ENCODE results near the gene PPM1K. TPM values are rescaled to one million over a fixed set of nuclear protein-coding genes. Genes with fewer than 3 reads are reported as not detected.
A peak's percentile ranks its signal among the peaks of the same experiment; 100 is the strongest.

The PPM1K gene
- total and polyA plus RNA-seq, 2 donors (not counting 3 experiments of a cell fraction or from before 2014, with no cell fraction given) = 4.0 to 8.6 TPM

DNA sequence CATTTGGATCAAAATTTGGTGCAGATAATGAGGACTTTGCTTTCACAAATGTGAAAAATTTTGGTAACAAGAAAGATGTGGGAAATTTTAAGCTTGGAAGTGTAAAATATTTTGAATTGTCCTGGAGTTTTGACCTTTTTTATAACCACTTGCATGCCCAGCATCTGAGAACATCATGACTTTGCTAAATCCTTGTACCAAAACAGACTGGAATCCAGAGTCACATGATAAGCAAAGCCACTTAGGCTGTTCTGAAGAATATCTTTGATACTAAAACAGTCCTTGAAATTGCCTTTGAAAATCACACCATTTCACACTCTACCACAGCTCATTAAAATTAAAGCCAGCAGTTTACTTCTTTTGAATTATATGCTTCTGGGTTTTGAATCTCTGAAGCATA, 2.5 kb upstream of the PPM1K start:
- no peaks in the 10 kb centered on the region for H3K27me3 ChIP-seq (ENCODE audit: control insufficient read depth in 2 of 2, insufficient read depth in 2 of 2, low read length in 2 of 2)
- no peak overlapping the region for H3K4me2 ChIP-seq (ENCODE audit: insufficient read depth, low read length)
- no peak for TF ChIP-seq FOS (IDR thresholded peaks at IDR 0.05; ENCODE audit: borderline replicate concordance, insufficient read depth, low read length)
- no peaks in the 10 kb centered on the region for H3K9me1 ChIP-seq (replicated peaks; ENCODE audit: control insufficient read depth, extremely low read depth, insufficient read depth, low read length)
- H3K9me3 ChIP-seq (replicated peaks; ENCODE audit: control insufficient read depth, insufficient read depth, low read length) = no peaks in the 10 kb centered on the region
- no peak overlapping the region for H3K27ac ChIP-seq (ENCODE audit: insufficient read depth, low read depth, low read length)
- no peak for FAIRE-seq
- ChIA-PET CTCF (interaction anchor here (1.0 to 2.0 kb wide), 4 partner anchors 12 to 228 kb away, joined by 3 to 5 read pairs (median 4); partner anchors contain the start of gene HERC6), POLR2A (no interaction called here)
- BruUV-seq (replicated peaks) = no TSS peak
- no peaks in the 10 kb centered on the region for H4K20me1 ChIP-seq (replicated peaks; ENCODE audit: control insufficient read depth, extremely low read depth, insufficient read depth, low read length)
- peaks cover 13% of the 10 kb centered on the region for H3K4me1 ChIP-seq (ENCODE audit: control insufficient read depth, extremely low read depth, insufficient read depth, low read length)
- no peaks in the 10 kb centered on the region for H3K36me3 ChIP-seq (ENCODE audit: control insufficient read depth in 2 of 2, extremely low read depth in 1 of 2, insufficient read depth in 2 of 2, low read length in 2 of 2)
- no peak overlapping the region for H2AFZ ChIP-seq (ENCODE audit: low read depth, low read length)
- H3K4me3 ChIP-seq (replicated peaks in 1 of 3; ENCODE audit: insufficient read depth in 1 of 3, low read depth in 1 of 3, low read length in 3 of 3) = no peak overlapping the region
- H3K9ac ChIP-seq (replicated peaks; ENCODE audit: extremely low read depth, insufficient read depth, low read length) = no peak overlapping the region
- no peaks in the 10 kb centered on the region for H3K79me2 ChIP-seq (ENCODE audit: control insufficient read depth, insufficient read depth, low read length)
- dilution Hi-C loops (cut with MboI; ENCODE audit: extremely low pct_ligation_motif_present, low sequenced_read_pairs) = no loop called here
- intact Hi-C loops (cut with micrococcal nuclease) = loop anchor here (10.0 kb wide), 1 partner anchor 308 kb away; the partner anchor contains the start of gene HERC3
- DNase-seq (ENCODE audit: low read depth, low spot score) = no peak

- Histone ChIP-seq H3K36me3 (ENCODE audit: control insufficient read depth in 2 of 2, extremely low read depth in 1 of 2, insufficient read depth in 2 of 2, low read length in 2 of 2) (no peaks in the 10 kb centered on the region), H3K27ac (ENCODE audit: insufficient read depth, low read depth, low read length) (peak overlapping the region; percentile 9), H3K79me2 (ENCODE audit: control insufficient read depth, insufficient read depth, low read length) (no peaks in the 10 kb centered on the region), H2AFZ (ENCODE audit: low read depth, low read length) (peak overlapping the region; percentile 63), H3K9me3 (replicated peaks; ENCODE audit: control insufficient read depth, insufficient read depth, low read length) (no peaks in the 10 kb centered on the region), H4K20me1 (replicated peaks; ENCODE audit: control insufficient read depth, extremely low read depth, insufficient read depth, low read length) (no peaks in the 10 kb centered on the region), H3K9ac (replicated peaks; ENCODE audit: extremely low read depth, insufficient read depth, low read length) (peak overlapping the region; percentile 64), H3K4me3 (replicated peaks in 1 of 3; ENCODE audit: insufficient read depth in 1 of 3, low read depth in 1 of 3, low read length in 3 of 3) (peak overlapping the region; percentile 38 to 80 (median 48)), H3K9me1 (replicated peaks; ENCODE audit: control insufficient read depth, extremely low read depth, insufficient read depth, low read length) (no peaks in the 10 kb centered on the region), H3K27me3 (ENCODE audit: control insufficient read depth in 2 of 2, insufficient read depth in 2 of 2, low read length in 2 of 2) (no peaks in the 10 kb centered on the region), H3K4me2 (ENCODE audit: insufficient read depth, low read length) (peak overlapping the region; percentile 92), H3K4me1 (ENCODE audit: control insufficient read depth, extremely low read depth, insufficient read depth, low read length) (peaks cover 13% of the 10 kb centered on the region)
- dilution Hi-C loops (cut with MboI; ENCODE audit: extremely low pct_ligation_motif_present, low sequenced_read_pairs) (no loop called here), intact Hi-C loops (cut with micrococcal nuclease) (loop anchor here (2.0 to 10.0 kb wide), 2 partner anchors 94 to 310 kb away; partner anchors contain the start of genes HERC3 and HERC6)
- no peak for DNase-seq (ENCODE audit: low read depth, low spot score)
- CTCF ChIA-PET = interaction anchor here (0.6 to 2.6 kb wide), 14 partner anchors 12 to 230 kb away, joined by 3 to 32 read pairs (median 8); partner anchors contain the start of genes HERC5 and HERC6
- no TSS peak for BruUV-seq (replicated peaks)
- POLR2A ChIA-PET = interaction anchor here (1.3 kb wide), 1 partner anchor 66 kb away, joined by 3 read pairs; no protein-coding TSS in a partner anchor
- FAIRE-seq = peak; percentile 35
- TF ChIP-seq POLR2AphosphoS5 (IDR thresholded peaks at IDR 0.05; ENCODE audit: insufficient read depth, low read depth, low read length) = no peak
- no peak for TF ChIP-seq JUN (IDR thresholded peaks at IDR 0.05; ENCODE audit: borderline replicate concordance, insufficient read depth, insufficient read length, low read depth)
- TF ChIP-seq, protein P1, sequence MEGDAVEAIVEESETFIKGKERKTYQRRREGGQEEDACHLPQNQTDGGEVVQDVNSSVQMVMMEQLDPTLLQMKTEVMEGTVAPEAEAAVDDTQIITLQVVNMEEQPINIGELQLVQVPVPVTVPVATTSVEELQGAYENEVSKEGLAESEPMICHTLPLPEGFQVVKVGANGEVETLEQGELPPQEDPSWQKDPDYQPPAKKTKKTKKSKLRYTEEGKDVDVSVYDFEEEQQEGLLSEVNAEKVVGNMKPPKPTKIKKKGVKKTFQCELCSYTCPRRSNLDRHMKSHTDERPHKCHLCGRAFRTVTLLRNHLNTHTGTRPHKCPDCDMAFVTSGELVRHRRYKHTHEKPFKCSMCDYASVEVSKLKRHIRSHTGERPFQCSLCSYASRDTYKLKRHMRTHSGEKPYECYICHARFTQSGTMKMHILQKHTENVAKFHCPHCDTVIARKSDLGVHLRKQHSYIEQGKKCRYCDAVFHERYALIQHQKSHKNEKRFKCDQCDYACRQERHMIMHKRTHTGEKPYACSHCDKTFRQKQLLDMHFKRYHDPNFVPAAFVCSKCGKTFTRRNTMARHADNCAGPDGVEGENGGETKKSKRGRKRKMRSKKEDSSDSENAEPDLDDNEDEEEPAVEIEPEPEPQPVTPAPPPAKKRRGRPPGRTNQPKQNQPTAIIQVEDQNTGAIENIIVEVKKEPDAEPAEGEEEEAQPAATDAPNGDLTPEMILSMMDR (IDR thresholded peaks at IDR 0.05; ENCODE audit: extremely low read depth in 1 of 2, insufficient read depth in 1 of 2, low read depth in 1 of 2, low read length in 2 of 2) = no peak
- TF ChIP-seq MAX (IDR thresholded peaks at IDR 0.05; ENCODE audit: insufficient read depth, insufficient read length) = no peak
- no peak for TF ChIP-seq FOS (IDR thresholded peaks at IDR 0.05; ENCODE audit: borderline replicate concordance, insufficient read depth, low read length)
- no peak for TF ChIP-seq MYC (IDR thresholded peaks at IDR 0.05; ENCODE audit: low read depth, low read length)
- TF ChIP-seq GATA2 (IDR thresholded peaks at IDR 0.05; ENCODE audit: insufficient read depth, insufficient read length, low read depth, low read length) = no peak
- no peak for TF ChIP-seq EZH2 (IDR thresholded peaks at IDR 0.05; ENCODE audit: borderline replicate concordance, low read depth, low read length, severe bottlenecking)
- no peak for TF ChIP-seq POLR2A (IDR thresholded peaks at IDR 0.05; ENCODE audit: low read depth, low read length)
Measured at GRCh38 chr4:88285235-88285653, 883 bp upstream of the PPM1K start.
